ENCODE results near the gene CLTB.

GRCh38 chr5:176397736-176398420 is 18.5 kb downstream of the CLTB start:
- TF ChIP-seq CTCF (IDR thresholded peaks at IDR 0.05 in 8 of 11, conservative IDR thresholded peaks at IDR 0.05 in 3 of 11) = no peak
- no peak for TF ChIP-seq POLR2A (IDR thresholded peaks at IDR 0.05)
